Ovary (tissue), 3 donors: ENCODE results near the gene LBH.

Source experiments
- EP300 ChIP-seq: sonication (generic); formaldehyde crosslinking; IDR thresholded peaks from one replicate; pipeline ENCODE4 v1.6.1; 2017; ENCODE audit warnings: antibody characterized with exemption
- TF ChIP-seq, protein P1 (sequence below), 3 donors: fragments of 450-650 bp in 2 of 3; fragments of 200-600 bp in 1 of 3; IDR thresholded peaks; one replicate each; pipeline versions ENCODE4 v1.5.1 to v1.8.0; 2016 to 2022; ENCODE audit warnings: antibody characterized with exemption in 3 of 3, mild to moderate bottlenecking in 1 of 3
- donor health status: DM: no; HTN: no; CAD: no.

DNA sequence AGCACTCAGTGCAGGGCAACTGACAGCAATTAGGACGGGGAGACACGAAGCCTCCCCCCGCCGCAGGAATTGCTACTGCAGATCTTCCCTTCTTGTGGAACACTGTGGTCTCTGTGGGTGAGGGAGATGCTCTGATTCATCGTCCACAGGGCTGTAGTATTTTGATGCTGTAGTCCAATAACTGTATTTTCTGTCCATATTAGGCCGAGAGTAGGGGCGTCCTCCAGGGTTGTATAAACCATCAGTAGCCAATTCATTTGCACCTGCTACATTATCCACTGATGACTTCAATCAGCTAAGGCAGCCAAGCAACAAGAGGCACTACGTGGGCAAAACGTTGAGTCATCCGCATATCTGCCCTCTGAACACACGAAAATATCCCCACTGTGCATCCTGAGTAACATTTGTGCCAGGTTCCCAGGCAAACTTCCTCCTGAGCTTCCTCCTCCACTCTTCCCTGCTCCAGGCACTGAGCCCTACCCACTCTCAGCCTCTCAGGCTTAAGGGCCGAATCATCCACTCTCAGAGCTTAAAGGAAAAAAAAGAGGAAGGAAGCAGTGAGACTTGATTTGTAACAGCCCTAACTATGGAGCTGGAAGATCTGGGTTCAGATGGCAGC, 62.1 kb downstream of the LBH start:
- TF ChIP-seq, protein P1, sequence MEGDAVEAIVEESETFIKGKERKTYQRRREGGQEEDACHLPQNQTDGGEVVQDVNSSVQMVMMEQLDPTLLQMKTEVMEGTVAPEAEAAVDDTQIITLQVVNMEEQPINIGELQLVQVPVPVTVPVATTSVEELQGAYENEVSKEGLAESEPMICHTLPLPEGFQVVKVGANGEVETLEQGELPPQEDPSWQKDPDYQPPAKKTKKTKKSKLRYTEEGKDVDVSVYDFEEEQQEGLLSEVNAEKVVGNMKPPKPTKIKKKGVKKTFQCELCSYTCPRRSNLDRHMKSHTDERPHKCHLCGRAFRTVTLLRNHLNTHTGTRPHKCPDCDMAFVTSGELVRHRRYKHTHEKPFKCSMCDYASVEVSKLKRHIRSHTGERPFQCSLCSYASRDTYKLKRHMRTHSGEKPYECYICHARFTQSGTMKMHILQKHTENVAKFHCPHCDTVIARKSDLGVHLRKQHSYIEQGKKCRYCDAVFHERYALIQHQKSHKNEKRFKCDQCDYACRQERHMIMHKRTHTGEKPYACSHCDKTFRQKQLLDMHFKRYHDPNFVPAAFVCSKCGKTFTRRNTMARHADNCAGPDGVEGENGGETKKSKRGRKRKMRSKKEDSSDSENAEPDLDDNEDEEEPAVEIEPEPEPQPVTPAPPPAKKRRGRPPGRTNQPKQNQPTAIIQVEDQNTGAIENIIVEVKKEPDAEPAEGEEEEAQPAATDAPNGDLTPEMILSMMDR (IDR thresholded peaks at IDR 0.05), result no peak
- no peak for TF ChIP-seq EP300
